ENCODE results near the gene COMMD9.

Gene COMMD9

GRCh38 chr11:36278531-36279282 is 10.5 kb downstream of the COMMD9 start:
- DNase-seq (ENCODE audit: insufficient read length, low spot score) (no peak), FAIRE-seq (no peak)
- no peak for TF ChIP-seq POLR2A (IDR thresholded peaks at IDR 0.05; ENCODE audit: low read depth, low read length)

- no peak for TF ChIP-seq POLR2A (IDR thresholded peaks at IDR 0.05; ENCODE audit: low read depth, low read length)
- no peak for FAIRE-seq
- no peak for DNase-seq (ENCODE audit: insufficient read length, low spot score)
Measured at GRCh38 chr11:36274414-36274813, 14.8 kb downstream of the COMMD9 start.

GRCh38 chr11:36273110-36273509 is 16.1 kb downstream of the COMMD9 start:
- no peak for FAIRE-seq
- DNase-seq (ENCODE audit: insufficient read length, low spot score): no peak
- TF ChIP-seq POLR2A (IDR thresholded peaks at IDR 0.05; ENCODE audit: low read depth, low read length): no peak

GRCh38 chr11:36271794-36272407 is 17.3 kb downstream of the COMMD9 start:
- TF ChIP-seq POLR2A (IDR thresholded peaks at IDR 0.05; ENCODE audit: low read depth, low read length): no peak
- FAIRE-seq (no peak), DNase-seq (ENCODE audit: insufficient read length, low spot score) (no peak)

GRCh38 chr11:36270701-36271100 is 18.5 kb downstream of the COMMD9 start:
- FAIRE-seq (no peak), DNase-seq (ENCODE audit: insufficient read length, low spot score) (no peak)
- no peak for TF ChIP-seq POLR2A (IDR thresholded peaks at IDR 0.05; ENCODE audit: low read depth, low read length)

- DNase-seq (ENCODE audit: insufficient read length, low spot score) (no peak), FAIRE-seq (no peak)
- TF ChIP-seq POLR2A (IDR thresholded peaks at IDR 0.05; ENCODE audit: low read depth, low read length): no peak
Measured at GRCh38 chr11:36268337-36268985, 20.8 kb downstream of the COMMD9 start.

- no peak for DNase-seq (ENCODE audit: insufficient read length, low spot score)
- TF ChIP-seq POLR2A (IDR thresholded peaks at IDR 0.05; ENCODE audit: low read depth, low read length): no peak
- no peak for FAIRE-seq
Measured at GRCh38 chr11:36266767-36267166, 22.5 kb downstream of the COMMD9 start.

GRCh38 chr11:36265793-36266628 is 23.2 kb downstream of the COMMD9 start:
- FAIRE-seq: no peak
- no peak for TF ChIP-seq POLR2A (IDR thresholded peaks at IDR 0.05; ENCODE audit: low read depth, low read length)
- peak; percentile 57 for DNase-seq (ENCODE audit: insufficient read length, low spot score)

GRCh38 chr11:36264973-36265344 is 24.3 kb downstream of the COMMD9 start:
- no peak for DNase-seq (ENCODE audit: insufficient read length, low spot score)
- no peak for TF ChIP-seq POLR2A (IDR thresholded peaks at IDR 0.05; ENCODE audit: low read depth, low read length)
- no peak for FAIRE-seq

GRCh38 chr11:36264011-36264972 is 24.9 kb downstream of the COMMD9 start:
- no peak for TF ChIP-seq POLR2A (IDR thresholded peaks at IDR 0.05; ENCODE audit: low read depth, low read length)
- DNase-seq (ENCODE audit: insufficient read length, low spot score) (no peak), FAIRE-seq (no peak)

- FAIRE-seq (no peak), DNase-seq (ENCODE audit: insufficient read length, low spot score) (no peak)
- no peak for TF ChIP-seq POLR2A (IDR thresholded peaks at IDR 0.05; ENCODE audit: low read depth, low read length)
Measured at GRCh38 chr11:36261094-36261493, 28.1 kb downstream of the COMMD9 start.

GRCh38 chr11:36258730-36259360 is 30.4 kb downstream of the COMMD9 start:
- FAIRE-seq: no peak
- TF ChIP-seq POLR2A (IDR thresholded peaks at IDR 0.05; ENCODE audit: low read depth, low read length): no peak
- DNase-seq (ENCODE audit: insufficient read length, low spot score): peak; percentile 65

Measured in H54 (cell line).